Measurements from ENCODE around the gene EPM2AIP1. TPM values are rescaled to one million over a fixed set of nuclear protein-coding genes. Genes with fewer than 3 reads are reported as not detected.
"Not testable (repeated sequence)": the region's sequence is repeated elsewhere in the genome, so short reads cannot be mapped to it uniquely, and the experiment has no call there.

Gene EPM2AIP1
- 10 to 100 TPM in 2 of 3 donors, 1 to 10 TPM in 1; 9.9 to 21.2 (median 13.6) TPM for total RNA-seq
- long read RNA-seq, donor 1, full-length matches to known transcripts, result 31 of 31 reads
- long read RNA-seq, donor 1, partial matches to known transcripts, result 0 of 31 reads
- long read RNA-seq, donor 1, other reads (novel, unspliced or antisense), result 0 of 31 reads
- long read RNA-seq, donor 2, full-length matches to known transcripts, result 4 of 5 reads
- long read RNA-seq, donor 2, partial matches to known transcripts, result 1 of 5 reads
- long read RNA-seq, donor 2, other reads (novel, unspliced or antisense), result 0 of 5 reads

DNA sequence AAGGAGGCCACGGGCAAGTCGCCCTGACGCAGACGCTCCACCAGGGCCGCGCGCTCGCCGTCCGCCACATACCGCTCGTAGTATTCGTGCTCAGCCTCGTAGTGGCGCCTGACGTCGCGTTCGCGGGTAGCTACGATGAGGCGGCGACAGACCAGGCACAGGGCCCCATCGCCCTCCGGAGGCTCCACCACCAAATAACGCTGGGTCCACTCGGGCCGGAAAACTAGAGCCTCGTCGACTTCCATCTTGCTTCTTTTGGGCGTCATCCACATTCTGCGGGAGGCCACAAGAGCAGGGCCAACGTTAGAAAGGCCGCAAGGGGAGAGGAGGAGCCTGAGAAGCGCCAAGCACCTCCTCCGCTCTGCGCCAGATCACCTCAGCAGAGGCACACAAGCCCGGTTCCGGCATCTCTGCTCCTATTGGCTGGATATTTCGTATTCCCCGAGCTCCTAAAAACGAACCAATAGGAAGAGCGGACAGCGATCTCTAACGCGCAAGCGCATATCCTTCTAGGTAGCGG is at the start of gene EPM2AIP1:
TSS of gene EPM2AIP1 (minus strand) at position 326 of the 520 bp plus-strand sequence. CDS start at position 272, 54 bp downstream.
- Histone ChIP-seq H3K4me3 (peak within 1 kb of the TSS; percentile 37), H3K9me3 (no peaks in the 10 kb centered on the region), H3K4me1 (ENCODE audit: low read depth) (peaks cover 24% of the 10 kb centered on the region), H3K36me3 (ENCODE audit: low read depth) (peaks cover 6% of the 10 kb centered on the region)
- intact Hi-C loops (cut with DNase I, micrococcal nuclease), result no loop called here
- peak in 2 of 3 donors; percentile 94 to 97 for DNase-seq
- TF ChIP-seq, protein P1, sequence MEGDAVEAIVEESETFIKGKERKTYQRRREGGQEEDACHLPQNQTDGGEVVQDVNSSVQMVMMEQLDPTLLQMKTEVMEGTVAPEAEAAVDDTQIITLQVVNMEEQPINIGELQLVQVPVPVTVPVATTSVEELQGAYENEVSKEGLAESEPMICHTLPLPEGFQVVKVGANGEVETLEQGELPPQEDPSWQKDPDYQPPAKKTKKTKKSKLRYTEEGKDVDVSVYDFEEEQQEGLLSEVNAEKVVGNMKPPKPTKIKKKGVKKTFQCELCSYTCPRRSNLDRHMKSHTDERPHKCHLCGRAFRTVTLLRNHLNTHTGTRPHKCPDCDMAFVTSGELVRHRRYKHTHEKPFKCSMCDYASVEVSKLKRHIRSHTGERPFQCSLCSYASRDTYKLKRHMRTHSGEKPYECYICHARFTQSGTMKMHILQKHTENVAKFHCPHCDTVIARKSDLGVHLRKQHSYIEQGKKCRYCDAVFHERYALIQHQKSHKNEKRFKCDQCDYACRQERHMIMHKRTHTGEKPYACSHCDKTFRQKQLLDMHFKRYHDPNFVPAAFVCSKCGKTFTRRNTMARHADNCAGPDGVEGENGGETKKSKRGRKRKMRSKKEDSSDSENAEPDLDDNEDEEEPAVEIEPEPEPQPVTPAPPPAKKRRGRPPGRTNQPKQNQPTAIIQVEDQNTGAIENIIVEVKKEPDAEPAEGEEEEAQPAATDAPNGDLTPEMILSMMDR (IDR thresholded peaks at IDR 0.05), result peak; percentile 9
- ATAC-seq, result peak; percentile 92

DNA sequence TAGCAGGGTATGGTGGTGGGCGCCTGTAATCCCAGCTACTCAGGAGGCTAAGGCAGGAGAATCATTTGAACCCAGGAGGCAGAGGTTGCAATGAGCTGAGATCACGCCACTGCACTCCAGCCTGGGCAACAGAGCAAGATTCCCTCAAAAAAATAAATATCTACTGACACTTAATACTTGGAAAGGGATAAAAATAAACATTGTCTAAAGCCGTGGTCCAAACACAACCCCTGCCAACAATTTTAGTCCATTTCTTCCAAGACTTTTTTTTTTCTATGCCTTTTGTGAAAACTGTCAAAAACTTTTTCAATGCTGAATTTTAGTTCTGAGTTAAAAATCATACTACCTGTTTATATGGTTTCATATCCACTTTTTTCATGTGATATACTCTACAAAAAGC is 49.8 kb upstream of the EPM2AIP1 start:
- H3K9me3 ChIP-seq; ATAC-seq; intact Hi-C loops (cut with DNase I, micrococcal nuclease); H3K36me3 ChIP-seq (ENCODE audit: low read depth); DNase-seq; H3K4me3 ChIP-seq; H3K4me1 ChIP-seq (ENCODE audit: low read depth): not testable (repeated sequence)

DNA sequence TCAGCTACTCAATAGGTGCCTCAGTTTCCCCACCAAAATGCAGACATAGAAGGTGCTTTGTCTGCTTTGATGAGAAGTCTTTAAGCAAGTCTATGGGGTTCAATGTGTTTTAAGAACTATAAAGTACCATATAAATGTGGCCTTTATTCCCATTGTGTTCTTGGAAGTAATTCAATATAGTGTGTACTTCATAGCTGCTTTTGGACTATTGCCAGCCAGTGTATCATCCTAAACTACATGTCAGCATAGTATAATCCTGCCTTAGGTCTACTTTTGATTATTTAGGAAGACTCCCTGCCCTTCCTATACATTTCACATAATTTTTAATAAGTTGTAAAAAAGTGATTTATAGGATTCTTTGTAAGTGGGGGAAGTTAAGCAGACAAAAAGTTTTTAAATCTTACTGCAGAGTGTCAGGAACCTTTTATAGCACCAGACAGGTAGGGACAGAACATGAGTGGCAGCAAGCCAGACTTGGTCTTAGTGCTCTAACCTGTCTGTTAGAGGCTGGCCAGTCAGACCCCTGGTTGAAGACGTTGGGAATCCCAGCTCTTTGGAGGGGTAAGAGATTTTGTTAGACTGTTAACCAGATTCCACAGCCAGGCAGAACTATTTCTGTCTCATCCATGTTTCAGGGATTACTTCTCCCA is 48.7 kb upstream of the EPM2AIP1 start:
- no peaks in the 10 kb centered on the region for H3K4me1 ChIP-seq (ENCODE audit: low read depth)
- ATAC-seq (peak; percentile 26), DNase-seq (peak in 1 of 3 donors; percentile 21)
- no peaks in the 10 kb centered on the region for H3K36me3 ChIP-seq (ENCODE audit: low read depth)
- peaks cover under 1% of the 10 kb centered on the region for H3K9me3 ChIP-seq
- intact Hi-C loops (cut with DNase I, micrococcal nuclease), result no loop called here
- TF ChIP-seq, protein P1 (IDR thresholded peaks at IDR 0.05), result no peak
- H3K4me3 ChIP-seq, result no peak overlapping the region

DNA sequence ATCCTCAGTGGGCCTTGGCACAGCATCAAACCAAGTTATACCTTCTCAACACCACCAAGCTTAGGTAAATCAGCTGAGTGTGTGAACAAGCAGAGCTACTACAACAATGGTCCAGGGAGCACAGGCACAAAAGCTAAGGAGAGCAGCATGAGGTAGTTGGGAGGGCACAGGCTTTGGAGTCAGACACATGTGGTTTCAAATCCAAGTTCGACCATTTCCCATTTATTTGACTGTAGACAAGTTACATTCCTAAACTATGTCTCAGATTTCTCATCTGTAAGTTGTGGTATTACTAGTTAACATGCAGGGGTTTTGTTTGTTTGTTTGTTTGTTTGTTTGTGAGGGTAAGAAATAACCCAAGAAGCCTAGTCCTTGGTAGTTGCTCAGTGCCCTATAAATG is 47.3 kb upstream of the EPM2AIP1 start:
- Histone ChIP-seq H3K4me1 (ENCODE audit: low read depth) (no peaks in the 10 kb centered on the region), H3K9me3 (peaks cover 7% of the 10 kb centered on the region), H3K4me3 (no peak overlapping the region), H3K36me3 (ENCODE audit: low read depth) (no peaks in the 10 kb centered on the region)
- DNase-seq, result no peak
- TF ChIP-seq, protein P1 (IDR thresholded peaks at IDR 0.05), result no peak
- intact Hi-C loops (cut with DNase I, micrococcal nuclease), result no loop called here
- ATAC-seq, result no peak

DNA sequence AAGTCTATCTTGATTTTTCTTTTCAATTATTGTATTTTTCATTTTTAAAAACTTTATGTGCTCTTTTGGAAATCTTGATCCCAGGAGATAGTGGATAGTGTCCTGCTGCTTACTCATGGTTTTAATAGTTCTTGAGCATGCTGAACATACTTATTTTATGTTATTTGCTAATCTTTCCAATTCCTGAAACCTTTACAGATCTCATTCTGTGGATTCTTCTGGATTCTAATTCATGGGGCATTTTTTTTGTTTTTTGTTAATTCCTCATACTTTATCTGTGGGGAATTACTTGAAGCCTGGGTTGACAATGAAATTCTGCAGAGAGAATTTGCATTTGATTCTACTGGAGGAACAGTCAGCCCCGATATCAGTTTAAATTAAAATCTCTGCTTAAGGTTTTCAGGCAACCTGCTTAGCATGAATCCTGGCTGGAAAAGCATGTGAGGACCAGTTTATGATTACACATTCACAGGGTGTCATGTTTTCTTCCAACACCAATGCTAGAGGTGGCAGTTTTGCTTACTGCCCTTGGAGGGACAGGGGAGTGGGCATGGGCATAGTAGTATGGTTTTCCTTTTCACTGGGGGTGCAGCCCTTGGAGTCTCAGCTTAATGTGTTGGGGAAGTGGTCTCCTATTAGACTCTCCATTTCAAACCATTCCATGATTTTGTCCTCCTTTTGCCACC is 46.4 kb upstream of the EPM2AIP1 start:
- H3K9me3 ChIP-seq, result peaks cover 7% of the 10 kb centered on the region
- no peak for ATAC-seq
- TF ChIP-seq, protein P1 (IDR thresholded peaks at IDR 0.05), result no peak
- H3K4me1 ChIP-seq (ENCODE audit: low read depth), result no peaks in the 10 kb centered on the region
- no peak overlapping the region for H3K4me3 ChIP-seq
- H3K36me3 ChIP-seq (ENCODE audit: low read depth), result no peaks in the 10 kb centered on the region
- intact Hi-C loops (cut with DNase I, micrococcal nuclease), result no loop called here
- DNase-seq, result no peak

DNA sequence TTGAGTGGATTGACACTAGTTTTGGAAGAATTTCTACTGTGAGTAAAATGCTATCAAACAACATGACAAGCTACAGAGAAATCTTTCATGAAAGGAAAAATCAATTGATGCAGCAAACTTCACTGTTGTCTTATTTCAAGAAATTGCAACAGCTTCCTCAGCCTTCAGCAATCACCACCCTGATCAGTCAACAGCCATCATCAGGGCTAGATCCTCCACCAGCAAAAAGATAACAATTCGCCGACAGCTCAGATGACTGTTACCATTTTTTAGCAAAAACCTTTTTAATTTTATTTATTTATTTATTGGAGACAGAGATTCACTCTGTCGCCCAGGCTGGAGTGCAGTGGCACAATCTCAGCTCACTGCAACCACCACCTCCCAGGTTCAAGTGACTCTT is 44.4 kb upstream of the EPM2AIP1 start:
- intact Hi-C loops (cut with DNase I, micrococcal nuclease), result no loop called here
- H3K9me3 ChIP-seq, result peaks cover 7% of the 10 kb centered on the region
- DNase-seq, result no peak
- no peaks in the 10 kb centered on the region for H3K4me1 ChIP-seq (ENCODE audit: low read depth)
- TF ChIP-seq, protein P1 (IDR thresholded peaks at IDR 0.05), result no peak
- no peak overlapping the region for H3K4me3 ChIP-seq
- no peaks in the 10 kb centered on the region for H3K36me3 ChIP-seq (ENCODE audit: low read depth)
- no peak for ATAC-seq

All from mucosa of descending colon (tissue), 3 donors.